ENCODE results near the gene XKRX. TPM values are rescaled to one million over a fixed set of nuclear protein-coding genes. Genes with fewer than 3 reads are reported as not detected.

The XKRX gene
- total RNA-seq, 1 experiment from 2014 or later, result 0.33 TPM

GRCh38 chrX:100880368-100880767, 48.3 kb downstream of the XKRX start:
- CTCF ChIA-PET, result no interaction called here
- Mint-ChIP-seq H3K36me3 (ENCODE audit: insufficient read depth, unreplicated experiment) (no peaks in the 10 kb centered on the region), H3K9me3 (ENCODE audit: low read depth, unreplicated experiment) (no peaks in the 10 kb centered on the region), H3K4me3 (ENCODE audit: low read depth, unreplicated experiment) (no peak overlapping the region), H3K27ac (ENCODE audit: unreplicated experiment) (no peak overlapping the region), H3K27me3 (ENCODE audit: unreplicated experiment) (no peaks in the 10 kb centered on the region), H3K4me1 (ENCODE audit: low read depth, unreplicated experiment) (peaks cover 15% of the 10 kb centered on the region)
- TF ChIP-seq CTCF (IDR thresholded peaks at IDR 0.05; ENCODE audit: unreplicated experiment), result no peak
- intact Hi-C loops (cut with micrococcal nuclease; ENCODE audit: unreplicated experiment), result no loop called here
- BruUV-seq (replicated peaks), result no TSS peak
- no peak for DNase-seq

- H3K27ac Mint-ChIP-seq (ENCODE audit: unreplicated experiment), result no peak within 1 kb of the TSS
- H3K27me3 Mint-ChIP-seq (ENCODE audit: unreplicated experiment), result no peaks in the 10 kb centered on the region
- no peaks in the 10 kb centered on the region for H3K36me3 Mint-ChIP-seq (ENCODE audit: insufficient read depth, unreplicated experiment)
- peaks cover 7% of the 10 kb centered on the region for H3K4me1 Mint-ChIP-seq (ENCODE audit: low read depth, unreplicated experiment)
- CTCF ChIA-PET, result no interaction called here
- no peak within 1 kb of the TSS for H3K4me3 Mint-ChIP-seq (ENCODE audit: low read depth, unreplicated experiment)
- no peak for TF ChIP-seq CTCF (IDR thresholded peaks at IDR 0.05; ENCODE audit: unreplicated experiment)
- intact Hi-C loops (cut with micrococcal nuclease; ENCODE audit: unreplicated experiment), result no loop called here
- no peaks in the 10 kb centered on the region for H3K9me3 Mint-ChIP-seq (ENCODE audit: low read depth, unreplicated experiment)
- BruUV-seq (replicated peaks), result no TSS peak
- DNase-seq, result no peak
Observed at GRCh38 chrX:100874325-100874724, 54.4 kb downstream of the XKRX start, which contains the start of gene NOX1. Gene NOX1 (minus strand): TSS chrX:100874359. CDS start chrX:100874139, 220 bp downstream.

GRCh38 chrX:100871594-100872560, 56.8 kb downstream of the XKRX start:
- TF ChIP-seq CTCF (IDR thresholded peaks at IDR 0.05; ENCODE audit: unreplicated experiment), result no peak
- Mint-ChIP-seq H3K27me3 (ENCODE audit: unreplicated experiment) (no peaks in the 10 kb centered on the region), H3K36me3 (ENCODE audit: insufficient read depth, unreplicated experiment) (no peaks in the 10 kb centered on the region), H3K27ac (ENCODE audit: unreplicated experiment) (no peak overlapping the region), H3K4me3 (ENCODE audit: low read depth, unreplicated experiment) (no peak overlapping the region), H3K9me3 (ENCODE audit: low read depth, unreplicated experiment) (no peaks in the 10 kb centered on the region), H3K4me1 (ENCODE audit: low read depth, unreplicated experiment) (peaks cover 7% of the 10 kb centered on the region)
- no TSS peak for BruUV-seq (replicated peaks)
- CTCF ChIA-PET, result no interaction called here
- no peak for DNase-seq
- intact Hi-C loops (cut with micrococcal nuclease; ENCODE audit: unreplicated experiment), result no loop called here

- CTCF ChIA-PET, result no interaction called here
- peaks cover 7% of the 10 kb centered on the region for H3K4me1 Mint-ChIP-seq (ENCODE audit: low read depth, unreplicated experiment)
- no peak overlapping the region for H3K4me3 Mint-ChIP-seq (ENCODE audit: low read depth, unreplicated experiment)
- no peak for DNase-seq
- BruUV-seq (replicated peaks), result no TSS peak
- no peaks in the 10 kb centered on the region for H3K9me3 Mint-ChIP-seq (ENCODE audit: low read depth, unreplicated experiment)
- no peak for TF ChIP-seq CTCF (IDR thresholded peaks at IDR 0.05; ENCODE audit: unreplicated experiment)
- no peak overlapping the region for H3K27ac Mint-ChIP-seq (ENCODE audit: unreplicated experiment)
- H3K27me3 Mint-ChIP-seq (ENCODE audit: unreplicated experiment), result no peaks in the 10 kb centered on the region
- H3K36me3 Mint-ChIP-seq (ENCODE audit: insufficient read depth, unreplicated experiment), result no peaks in the 10 kb centered on the region
- intact Hi-C loops (cut with micrococcal nuclease; ENCODE audit: unreplicated experiment), result no loop called here
Observed at GRCh38 chrX:100870527-100870926, 58.2 kb downstream of the XKRX start.

All from Calu3 (cell line).